Activated CD8-positive, alpha-beta memory T cell treated with anti-CD3 and anti-CD28 coated beads for 36 hours (primary cell): ENCODE data around the gene USH1G. TPM values are rescaled to one million over a fixed set of nuclear protein-coding genes. Genes with fewer than 3 reads are reported as not detected.
"Not testable (repeated sequence)": the region's sequence is repeated elsewhere in the genome, so short reads cannot be mapped to it uniquely, and the experiment has no call there.

ENCODE experiments used
- CTCF ChIA-PET: fragments of 350-600 bp; sonication (Branson Sonifier 250); formaldehyde crosslinking; loops from one replicate; lab custom pipeline; 2021; ENCODE audit warnings: antibody characterized with exemption; lab: Charles Lee
- POLR2A ChIA-PET: fragments of 350-600 bp; sonication (Branson Sonifier 250); formaldehyde crosslinking; loops from one replicate; lab custom pipeline; 2021; ENCODE audit warnings: antibody characterized with exemption; lab: Charles Lee
- total RNA-seq, 2 experiments: library from RNA; stranded (reverse); gene quantifications; one replicate each; pipeline ENCODE4 v1.2.3, GENCODE V29; 2021

Gene USH1G
- total RNA-seq, result not detected

DNA sequence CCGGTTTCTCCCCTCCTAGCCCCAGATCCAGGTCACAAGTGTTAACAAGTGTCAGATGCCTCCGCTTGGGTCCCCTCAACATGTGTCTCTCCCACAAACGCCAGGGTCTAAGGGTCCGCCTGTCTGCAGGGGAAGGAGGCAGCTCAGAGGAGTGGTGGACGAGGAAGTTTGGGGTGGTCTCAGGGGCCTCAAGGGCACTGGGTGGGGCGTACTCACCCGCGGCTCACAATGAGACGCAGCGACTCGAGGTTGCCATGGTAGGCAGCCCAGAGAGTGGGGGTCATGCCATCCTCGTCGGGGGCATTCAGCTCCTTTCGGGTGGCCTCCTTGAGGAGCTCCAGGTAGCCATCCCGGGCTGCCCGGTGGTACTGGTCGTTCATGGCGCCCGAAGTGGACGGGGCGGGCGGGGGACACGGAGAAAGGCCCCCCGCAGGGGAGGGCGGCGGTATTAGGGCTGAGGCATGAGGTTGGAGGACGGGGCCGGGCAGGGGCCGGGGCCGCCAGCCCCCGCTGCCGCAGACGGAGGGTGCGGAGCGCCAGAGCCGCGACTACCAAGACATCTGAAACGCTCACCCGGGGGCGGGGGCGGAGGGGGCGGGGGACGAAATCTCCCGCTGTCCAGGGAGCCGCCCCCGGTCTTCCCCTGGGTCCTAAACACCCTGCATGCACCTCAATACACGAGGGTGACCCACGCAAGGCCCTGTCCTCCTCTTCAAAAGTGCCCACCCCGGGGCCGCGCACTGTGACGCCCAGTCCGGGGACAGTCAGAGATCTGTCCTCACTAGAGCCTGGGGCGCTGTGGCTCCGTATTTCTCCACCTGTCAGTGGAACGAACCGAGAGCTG is at the start of gene USH1G:
Gene USH1G (minus strand): TSS at position 562 of the 844 bp plus-strand sequence. CDS start 182 bp downstream, at position 380.
- POLR2A ChIA-PET, result no interaction called here

GRCh38 chr17:74972107-74972972 is 49.3 kb upstream of the USH1G start, which contains the start of gene HID1:
TSS of gene HID1 (minus strand) at chr17:74972759. CDS start at chr17:74972656, 103 bp downstream.
- POLR2A ChIA-PET, result interaction anchor here (0.6 to 1.0 kb wide), 2 partner anchors 15 to 223 kb away, joined by 3 read pairs; partner anchors contain the start of gene CDR2L
- CTCF ChIA-PET, result interaction anchor here (1.2 to 3.6 kb wide), 5 partner anchors 9 to 107 kb away, joined by 4 to 23 read pairs (median 6); partner anchors contain the start of gene MRPL58

More for the DNA sequence above, at the start of gene USH1G:
- CTCF ChIA-PET, result interaction anchor here (0.6 to 5.5 kb wide), 7 partner anchors 14 to 90 kb away, joined by 3 to 49 read pairs (median 4); partner anchors contain the start of gene MRPL58

DNA sequence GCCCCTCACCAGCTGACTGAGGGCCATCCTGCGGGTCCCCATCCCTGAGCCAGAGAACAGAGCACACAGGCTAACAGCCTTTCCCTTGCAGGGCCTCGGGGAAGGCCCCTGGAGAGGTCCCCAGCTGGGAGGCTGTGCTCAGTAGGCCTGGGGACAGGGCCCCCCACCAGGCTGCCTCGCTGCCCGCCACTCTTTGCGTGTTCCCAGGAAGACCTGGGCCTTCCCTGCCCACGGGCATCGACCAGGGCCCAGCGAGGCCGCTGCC is 48.7 kb upstream of the USH1G start:
- CTCF ChIA-PET, result interaction anchor here (1.2 to 3.6 kb wide), 5 partner anchors 8 to 107 kb away, joined by 4 to 23 read pairs (median 6); partner anchors contain the start of gene MRPL58
- POLR2A ChIA-PET, result no interaction called here

- ChIA-PET CTCF (interaction anchor here (1.2 to 3.6 kb wide), 5 partner anchors 8 to 106 kb away, joined by 4 to 23 read pairs (median 5); no protein-coding TSS in a partner anchor), POLR2A (no interaction called here)
These were observed 48.2 kb upstream of the USH1G start for GRCh38 chr17:74971069-74971841.

GRCh38 chr17:74970395-74970794 is 47.3 kb upstream of the USH1G start:
- ChIA-PET CTCF (interaction anchor here (1.6 to 3.6 kb wide), 3 partner anchors 9 to 14 kb away, joined by 5 to 23 read pairs (median 6); no protein-coding TSS in a partner anchor), POLR2A (no interaction called here)

DNA sequence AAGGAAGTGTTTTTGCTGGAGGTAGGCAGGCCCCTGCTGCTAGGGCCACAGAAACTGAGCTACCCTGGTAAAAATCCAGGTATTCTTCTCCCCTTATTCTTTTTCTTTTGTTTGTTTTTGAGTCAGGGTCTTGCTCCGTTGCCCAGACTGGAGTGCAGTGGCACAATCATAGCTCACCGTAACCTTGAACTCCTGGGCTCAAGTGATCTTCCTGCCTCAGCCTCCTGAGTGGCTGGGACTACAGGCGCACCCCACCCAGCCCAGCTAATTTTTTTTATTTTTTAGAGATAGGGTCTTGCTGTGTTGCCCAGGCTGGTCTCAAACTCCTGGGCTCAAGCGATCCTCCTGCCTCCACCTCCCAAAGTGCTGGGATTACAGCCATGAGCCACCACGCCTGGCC is 46.4 kb upstream of the USH1G start:
- CTCF ChIA-PET, result interaction anchor here (1.1 to 1.6 kb wide), 2 partner anchors 9 to 13 kb away, joined by 4 to 5 read pairs; no protein-coding TSS in a partner anchor
- POLR2A ChIA-PET, result not testable (repeated sequence)

DNA sequence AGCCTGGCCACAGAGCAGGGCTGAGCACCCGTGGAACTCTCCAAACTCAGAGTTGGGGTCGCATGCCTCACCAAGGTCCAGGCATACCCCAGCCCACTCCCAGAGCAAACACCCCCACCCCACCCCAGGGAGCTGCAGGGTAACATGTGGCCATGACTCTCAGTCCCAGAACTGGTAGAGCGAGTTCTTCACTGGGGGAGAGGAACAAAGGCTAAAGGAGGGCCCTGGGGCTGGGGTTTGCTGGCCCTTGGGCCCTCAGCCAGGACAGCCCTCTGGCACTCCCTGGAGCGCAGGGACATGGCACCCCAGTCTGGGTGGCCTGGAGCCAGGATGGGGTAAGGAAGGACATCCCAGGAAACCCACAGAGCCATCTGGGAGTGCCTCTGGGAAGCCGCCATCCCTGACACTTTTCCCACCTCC is 45.3 kb upstream of the USH1G start:
- ChIA-PET CTCF (interaction anchor here (1.4 kb wide), 1 partner anchor 11 kb away, joined by 6 read pairs; no protein-coding TSS in a partner anchor), POLR2A (interaction anchor here (0.5 kb wide), 1 partner anchor 27 kb away, joined by 3 read pairs; no protein-coding TSS in a partner anchor)

- POLR2A ChIA-PET, result no interaction called here
- CTCF ChIA-PET, result no interaction called here
These were observed 42.0 kb upstream of the USH1G start for GRCh38 chr17:74964988-74965622.

DNA sequence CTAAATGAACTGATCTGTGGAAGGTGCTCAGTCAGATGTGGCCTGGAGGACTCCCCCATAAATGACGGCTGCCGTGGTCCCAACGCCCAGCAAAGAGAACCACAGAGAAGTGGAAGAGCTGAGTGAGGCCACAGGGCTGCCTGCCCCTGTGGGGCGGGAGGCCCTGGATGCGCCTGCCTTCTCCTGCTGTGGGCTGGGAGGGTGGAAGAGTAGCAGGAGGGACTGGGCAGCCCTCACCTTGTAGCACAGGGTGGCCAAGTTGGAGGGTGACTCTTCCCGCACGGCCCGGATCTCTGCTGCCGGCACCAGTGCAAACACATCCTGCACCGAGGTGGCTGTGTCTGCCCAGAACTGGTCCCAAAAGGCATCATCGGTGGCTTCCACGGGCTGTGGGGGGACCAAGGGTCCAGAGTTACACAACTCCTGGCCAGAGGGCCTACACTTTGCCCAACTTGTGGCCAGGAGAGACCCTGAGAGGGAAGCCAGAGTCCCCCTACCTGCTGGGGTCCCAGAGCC is 41.2 kb upstream of the USH1G start:
- CTCF ChIA-PET, result interaction anchor here (0.6 to 1.3 kb wide), 3 partner anchors 10 to 147 kb away, joined by 3 read pairs; no protein-coding TSS in a partner anchor
- POLR2A ChIA-PET, result no interaction called here

GRCh38 chr17:74963656-74964055 is 40.6 kb upstream of the USH1G start:
- ChIA-PET CTCF (interaction anchor here (0.6 to 3.8 kb wide), 6 partner anchors 8 to 449 kb away, joined by 3 to 31 read pairs (median 3); partner anchors contain the start of gene MRPL58), POLR2A (no interaction called here)

DNA sequence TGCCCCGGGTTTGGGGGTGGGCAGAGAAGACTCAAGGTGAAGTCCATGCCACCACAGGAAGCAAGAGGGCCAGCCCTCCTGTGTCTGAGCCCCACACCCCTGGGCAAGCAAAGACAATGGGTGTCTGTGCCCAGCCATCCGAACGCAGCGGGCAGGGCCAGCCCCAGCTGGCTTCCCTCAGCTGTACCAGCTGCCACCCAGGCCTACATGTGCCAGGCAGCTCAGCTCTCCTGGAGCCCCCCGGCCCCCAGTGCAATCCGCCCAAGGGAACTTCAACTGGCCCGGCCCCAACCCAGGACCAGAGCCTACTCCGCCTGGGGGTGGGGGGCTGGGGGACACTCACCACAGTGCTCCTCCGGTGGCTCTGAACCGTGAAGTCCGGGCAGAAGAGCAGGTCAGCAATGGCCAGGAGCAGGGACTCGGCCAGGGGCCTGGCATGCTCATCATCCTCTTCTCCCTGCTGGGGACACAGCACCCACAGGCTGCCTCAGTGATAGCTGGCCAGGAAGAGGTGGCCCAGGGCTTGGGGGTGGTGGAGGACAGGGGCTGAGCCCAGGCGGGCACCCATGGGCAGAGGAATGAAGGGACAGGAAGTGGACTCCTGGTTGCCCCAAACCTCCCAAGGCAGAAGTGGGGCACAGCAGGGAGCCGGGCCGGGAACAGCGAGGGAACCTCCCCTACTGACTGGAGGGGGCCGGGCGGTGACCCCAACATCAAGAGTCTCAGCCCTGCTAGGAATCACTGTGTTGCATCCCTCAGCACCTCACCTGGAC is 39.8 kb upstream of the USH1G start:
- POLR2A ChIA-PET, result interaction anchor here (2.4 kb wide), 1 partner anchor 49 kb away, joined by 17 read pairs; the partner anchor contains the start of gene MRPL58
- CTCF ChIA-PET, result interaction anchor here (0.6 to 3.8 kb wide), 18 partner anchors 9 to 490 kb away, joined by 3 to 31 read pairs (median 6); partner anchors contain the start of genes ARMC7, CDR2L, HID1 and MRPL58

DNA sequence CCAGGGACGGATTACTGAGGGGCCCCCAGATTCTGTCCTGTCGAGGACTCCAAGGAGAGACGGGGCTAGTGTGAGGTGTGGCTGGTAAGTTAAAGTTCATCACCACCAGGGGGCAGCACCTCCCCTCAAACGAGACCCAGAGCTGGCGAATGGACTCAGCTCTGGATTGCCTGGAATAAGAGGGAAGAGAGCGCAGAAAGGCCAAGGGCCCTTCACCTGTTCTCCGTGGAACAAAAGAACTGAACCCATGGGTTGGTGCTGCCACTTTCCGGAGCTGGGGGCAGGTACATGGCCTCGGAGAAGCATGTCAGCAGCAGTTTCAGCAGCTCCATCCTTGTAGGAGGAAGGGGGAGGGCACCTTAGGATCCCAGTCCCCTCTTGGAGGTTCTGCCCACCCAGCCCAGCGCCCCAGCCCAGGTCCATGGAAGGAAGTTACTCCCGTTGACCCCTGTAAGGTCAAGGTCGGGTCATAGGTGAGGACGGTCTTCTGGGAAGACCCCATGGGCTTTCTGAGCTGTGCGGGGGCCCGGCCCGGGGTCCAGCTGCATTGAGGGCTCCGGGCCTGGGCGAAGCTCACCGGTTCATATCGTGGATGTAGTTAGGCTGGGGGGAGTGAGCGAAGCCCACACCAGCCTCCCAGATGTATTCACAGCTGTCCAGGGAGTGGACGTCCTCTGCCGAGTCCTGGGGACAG is 38.7 kb upstream of the USH1G start:
- POLR2A ChIA-PET, result interaction anchor here (0.5 to 2.4 kb wide), 5 partner anchors 11 to 445 kb away, joined by 3 to 17 read pairs (median 4); partner anchors contain the start of gene MRPL58
- CTCF ChIA-PET, result interaction anchor here (0.6 to 3.8 kb wide), 27 partner anchors 10 to 450 kb away, joined by 3 to 31 read pairs (median 6); partner anchors contain the start of genes ARMC7, CDR2L, HID1 and KCTD2

DNA sequence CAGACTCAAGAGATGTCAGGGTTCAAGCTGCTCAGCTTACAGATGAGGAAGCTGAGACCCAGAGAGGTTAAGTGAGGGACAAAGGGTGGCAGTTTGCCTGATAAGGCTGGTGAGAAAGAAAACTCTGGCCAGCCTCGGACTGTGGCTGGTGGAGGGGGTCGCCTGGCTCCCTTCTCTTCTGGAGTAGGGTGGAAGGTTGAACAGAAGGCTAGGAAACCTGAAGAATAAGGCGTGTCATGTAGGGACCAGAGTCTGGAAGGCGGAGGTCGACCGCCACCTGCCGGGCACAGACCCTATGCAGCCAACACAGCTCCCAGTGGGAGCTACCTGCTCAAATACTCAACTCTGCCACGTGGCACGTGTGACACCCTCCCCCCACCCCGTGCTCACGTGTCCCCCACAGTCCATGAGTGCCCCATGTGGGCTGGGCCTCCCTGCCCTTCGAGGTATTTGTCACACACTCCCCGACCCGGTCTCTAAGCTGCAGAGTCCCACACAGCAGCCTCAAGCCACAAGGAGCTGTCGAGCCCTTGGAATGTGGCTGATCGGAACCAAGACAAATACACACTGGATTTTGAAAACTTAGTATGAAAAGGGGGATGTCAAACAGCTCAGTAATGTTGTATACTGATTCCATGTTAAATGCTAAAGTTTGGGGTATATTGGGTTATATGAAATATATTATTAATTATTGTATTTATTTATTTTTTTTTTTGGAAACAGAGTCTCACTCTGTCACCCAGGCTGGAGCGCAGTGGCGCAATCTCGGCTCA is 37.7 kb upstream of the USH1G start:
- ChIA-PET POLR2A (interaction anchor here (0.6 to 2.4 kb wide), 4 partner anchors 12 to 244 kb away, joined by 3 to 17 read pairs (median 4); partner anchors contain the start of gene MRPL58), CTCF (interaction anchor here (0.6 to 3.8 kb wide), 29 partner anchors 9 to 451 kb away, joined by 3 to 31 read pairs (median 5); partner anchors contain the start of genes CDR2L, HID1, KCTD2 and MRPL58)

GRCh38 chr17:74959826-74960515 is 36.9 kb upstream of the USH1G start:
- ChIA-PET POLR2A (no interaction called here), CTCF (interaction anchor here (0.6 to 3.9 kb wide), 13 partner anchors 12 to 154 kb away, joined by 3 to 49 read pairs (median 7); partner anchors contain the start of genes HID1, KCTD2, MRPL58 and OTOP2)
